HG02571 (cell line): ENCODE measurements around the gene NT5C3B.
"Not testable (repeated sequence)": the region's sequence is repeated elsewhere in the genome, so short reads cannot be mapped to it uniquely, and the experiment has no call there.

Source experiments
- ATAC-seq: cut with Tn5 transposase; IDR thresholded peaks from one replicate; pipeline ENCODE4 v1.9.1; 2021; ENCODE audit warnings: mild to moderate bottlenecking, moderate library complexity; ENCODE audit not compliant: unreplicated experiment

The NT5C3B gene

GRCh38 chr17:41785091-41785858 lies 50.8 kb downstream of the NT5C3B start:
- ATAC-seq: no peak

GRCh38 chr17:41784207-41784744 lies 51.8 kb downstream of the NT5C3B start:
- no peak for ATAC-seq

GRCh38 chr17:41782142-41782541 lies 53.9 kb downstream of the NT5C3B start:
- no peak for ATAC-seq

- ATAC-seq: no peak
Measured at GRCh38 chr17:41781404-41782110, 54.5 kb downstream of the NT5C3B start.

GRCh38 chr17:41779954-41780353 lies 56.1 kb downstream of the NT5C3B start:
- no peak for ATAC-seq

DNA sequence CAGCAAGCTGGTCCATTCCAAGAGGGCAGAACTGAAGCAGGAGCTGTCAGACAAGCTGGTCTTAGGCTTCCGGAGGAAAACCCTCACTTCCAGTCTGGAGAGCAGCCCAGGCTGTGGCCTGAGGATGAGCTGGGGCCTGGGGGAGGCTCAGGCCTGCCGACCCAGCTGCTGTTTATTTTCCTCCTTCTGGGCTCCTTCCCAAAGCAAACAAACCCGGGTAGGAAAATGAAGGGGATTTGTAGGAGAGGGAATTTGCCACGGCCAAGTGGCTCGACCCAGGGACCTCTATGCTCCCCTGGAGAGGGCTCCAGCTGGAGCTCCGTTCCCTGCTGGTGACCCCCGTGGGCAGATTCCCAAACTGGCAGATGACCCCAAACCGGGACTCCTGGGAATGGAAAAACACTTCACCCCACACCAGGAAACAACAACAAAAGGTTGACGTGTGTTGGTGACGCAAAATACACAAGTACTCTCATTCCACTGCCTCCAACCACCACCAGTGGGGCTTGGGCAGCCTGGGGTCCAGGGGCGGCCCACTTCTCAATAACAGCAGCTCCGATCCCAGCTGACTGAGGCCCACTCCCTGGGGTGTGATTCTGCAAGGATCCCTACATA lies 58.4 kb downstream of the NT5C3B start:
- no peak for ATAC-seq

GRCh38 chr17:41777157-41777573 lies 58.9 kb downstream of the NT5C3B start:
- ATAC-seq: no peak

DNA sequence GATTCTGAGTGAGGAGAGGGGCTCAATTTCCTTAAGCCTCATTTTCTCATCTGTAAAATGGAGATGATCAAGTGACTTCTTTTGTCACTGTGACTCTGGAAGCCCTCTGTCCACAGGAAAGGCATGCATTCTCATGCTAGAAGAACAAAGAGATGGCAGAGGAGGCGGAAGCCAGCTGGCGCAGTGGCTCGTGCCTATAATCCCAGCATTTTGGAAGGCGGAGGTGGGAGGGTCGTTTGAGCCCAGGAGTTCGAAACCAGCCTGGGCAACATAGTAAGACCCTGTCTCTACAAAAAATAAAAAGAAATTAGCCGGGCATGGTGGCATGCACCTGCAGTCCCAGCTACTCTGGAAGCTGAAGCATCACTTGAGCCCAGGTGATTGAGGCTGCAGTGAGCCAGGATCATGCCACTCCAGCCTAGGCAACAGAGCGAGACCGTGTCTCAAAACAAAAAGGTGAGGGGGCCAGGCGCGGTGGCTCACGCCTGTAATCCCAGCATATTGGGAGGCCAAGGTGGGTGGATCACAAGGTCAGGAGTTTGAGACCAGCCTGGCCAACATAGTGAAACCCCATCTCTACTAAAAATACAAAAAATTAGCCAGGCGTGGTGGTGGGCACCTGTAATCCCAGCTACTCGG lies 59.7 kb downstream of the NT5C3B start:
- not testable (repeated sequence) for ATAC-seq

GRCh38 chr17:41775394-41776226 lies 60.4 kb downstream of the NT5C3B start:
- ATAC-seq: no peak
